GM21423 (cell line): ENCODE data around the gene TNIK.
A peak's percentile ranks its signal among the peaks of the same experiment; 100 is the strongest.
"Not testable (repeated sequence)": the region's sequence is repeated elsewhere in the genome, so short reads cannot be mapped to it uniquely, and the experiment has no call there.

Experiments used
- ATAC-seq: cut with Tn5 transposase; IDR thresholded peaks from one replicate; pipeline ENCODE4 v1.9.1; 2021; ENCODE audit warnings: mild to moderate bottlenecking, moderate library complexity; ENCODE audit not compliant: unreplicated experiment

Gene TNIK

GRCh38 chr3:171287761-171288160, 172.4 kb downstream of the TNIK start:
- ATAC-seq: not testable (repeated sequence)

GRCh38 chr3:171286580-171287249, 173.5 kb downstream of the TNIK start:
- peak; percentile 41 for ATAC-seq

GRCh38 chr3:171285287-171285686, 174.9 kb downstream of the TNIK start:
- ATAC-seq: no peak

- ATAC-seq: peak; percentile 47
Observed at GRCh38 chr3:171284308-171285075, 175.7 kb downstream of the TNIK start.

- no peak for ATAC-seq
Observed at GRCh38 chr3:171283848-171284222, 176.4 kb downstream of the TNIK start.

GRCh38 chr3:171283183-171283847, 176.9 kb downstream of the TNIK start:
- no peak for ATAC-seq

- no peak for ATAC-seq
Observed at GRCh38 chr3:171282041-171282440, 178.2 kb downstream of the TNIK start.

GRCh38 chr3:171281256-171281992, 178.8 kb downstream of the TNIK start:
- no peak for ATAC-seq

- no peak for ATAC-seq
Observed at GRCh38 chr3:171279972-171280371, 180.2 kb downstream of the TNIK start.

GRCh38 chr3:171278299-171278590, 182.0 kb downstream of the TNIK start:
- no peak for ATAC-seq

- ATAC-seq: no peak
Observed at GRCh38 chr3:171277456-171278298, 182.5 kb downstream of the TNIK start.

- no peak for ATAC-seq
Observed at GRCh38 chr3:171276923-171277322, 183.3 kb downstream of the TNIK start.

GRCh38 chr3:171274222-171274621, 186.0 kb downstream of the TNIK start:
- ATAC-seq: no peak

- ATAC-seq: no peak
Observed at GRCh38 chr3:171270541-171270940, 189.7 kb downstream of the TNIK start.

- peak; percentile 49 for ATAC-seq
Observed at GRCh38 chr3:171269542-171269941, 190.7 kb downstream of the TNIK start.

GRCh38 chr3:171268677-171269076, 191.5 kb downstream of the TNIK start:
- no peak for ATAC-seq

GRCh38 chr3:171267104-171267503, 193.1 kb downstream of the TNIK start:
- no peak for ATAC-seq

GRCh38 chr3:171266740-171267073, 193.5 kb downstream of the TNIK start:
- ATAC-seq: no peak

- ATAC-seq: no peak
Observed at GRCh38 chr3:171266034-171266739, 194.0 kb downstream of the TNIK start.

- no peak for ATAC-seq
Observed at GRCh38 chr3:171264758-171265157, 195.4 kb downstream of the TNIK start.
